Neuronal stem cell (in vitro differentiated cells): Measurements from ENCODE around the gene FLRT1.

Source experiments
- DNase-seq: peaks from one replicate; pipeline ENCODE4 v3.0.0-alpha.2; 2013; ENCODE audit warnings: low spot score
- H2AFZ ChIP-seq: one replicate; pipeline ENCODE4 v1.6.1; 2013; ENCODE audit warnings: mild to moderate bottlenecking, low read length, inconsistent platforms
- H2AK5ac ChIP-seq: 2 replicates; pipeline ENCODE4 v1.6.1; 2013; ENCODE audit warnings: low read depth, mild to moderate bottlenecking, inconsistent platforms, low read length, moderate library complexity, mixed read lengths
- H2BK120ac ChIP-seq: 2 replicates; pipeline ENCODE4 v1.6.1; 2013; ENCODE audit warnings: low read depth, mild to moderate bottlenecking, inconsistent platforms, low read length, moderate library complexity, mixed read lengths
- H2BK12ac ChIP-seq: one replicate; pipeline ENCODE4 v1.6.1; 2013; ENCODE audit warnings: low read length, inconsistent platforms
- H2BK15ac ChIP-seq: 2 replicates; pipeline ENCODE4 v1.6.1; 2013; ENCODE audit warnings: mild to moderate bottlenecking, low read length, inconsistent platforms, mixed read lengths
- H2BK5ac ChIP-seq: one replicate; pipeline ENCODE4 v1.6.1; 2013; ENCODE audit warnings: inconsistent platforms, mild to moderate bottlenecking, low read length, moderate library complexity
- H3K14ac ChIP-seq: one replicate; pipeline ENCODE4 v1.6.1; 2013; ENCODE audit warnings: low read length, inconsistent platforms
- H3K18ac ChIP-seq: 2 replicates; pipeline ENCODE4 v1.6.1; 2013; ENCODE audit warnings: low read length, inconsistent platforms
- H3K23ac ChIP-seq: 2 replicates; pipeline ENCODE4 v1.6.1; 2013; ENCODE audit warnings: low read depth, mild to moderate bottlenecking, mixed read lengths, low read length, inconsistent platforms; ENCODE audit not compliant: poor library complexity
- H3K27ac ChIP-seq: replicated peaks from 3 replicates; pipeline ENCODE4 v1.5.1; 2013; ENCODE audit warnings: low read length, inconsistent platforms
- H3K27me3 ChIP-seq, 3 experiments: 2 replicates each; pipeline ENCODE4 v1.6.1; 2013; ENCODE audit warnings: low read length in 3 of 3, mild to moderate bottlenecking in 2 of 3, inconsistent platforms in 1 of 3, low read depth in 1 of 3, mixed read lengths in 1 of 3, moderate library complexity in 1 of 3; ENCODE audit not compliant: control insufficient read depth in 3 of 3, insufficient read depth in 3 of 3
- H3K36me3 ChIP-seq, 2 donors: replicated peaks in 1 of 2; 2 replicates each; pipeline ENCODE4 v1.6.1; 2013; ENCODE audit warnings: low read length in 2 of 2; ENCODE audit not compliant: control insufficient read depth in 2 of 2, insufficient read depth in 2 of 2
- H3K4ac ChIP-seq: 2 replicates; pipeline ENCODE4 v1.6.1; 2013; ENCODE audit warnings: inconsistent platforms, mild to moderate bottlenecking, low read length, moderate library complexity
- H3K4me1 ChIP-seq, 2 donors: 1 replicate in 1 of 2; 2 replicates in 1 of 2; pipeline ENCODE4 v1.6.1; 2013; ENCODE audit warnings: low read length in 2 of 2, low read depth in 1 of 2; ENCODE audit not compliant: control insufficient read depth in 2 of 2, insufficient read depth in 1 of 2
- H3K4me2 ChIP-seq: one replicate; pipeline ENCODE4 v1.6.1; 2013; ENCODE audit warnings: mild to moderate bottlenecking, low read length, inconsistent platforms; ENCODE audit not compliant: insufficient read depth, poor library complexity, severe bottlenecking
- H3K4me3 ChIP-seq, 2 donors: 2 replicates each; pipeline ENCODE4 v1.5.1; 2013; ENCODE audit warnings: low read length in 2 of 2, mild to moderate bottlenecking in 2 of 2, inconsistent platforms in 1 of 2, moderate library complexity in 1 of 2
- H3K79me1 ChIP-seq: one replicate; pipeline ENCODE4 v1.6.1; 2013; ENCODE audit warnings: low read depth, mild to moderate bottlenecking, inconsistent platforms, low read length, moderate library complexity
- H3K9ac ChIP-seq: one replicate; pipeline ENCODE4 v1.6.1; 2013; ENCODE audit warnings: mild to moderate bottlenecking, low read depth, low read length, inconsistent platforms; ENCODE audit not compliant: poor library complexity
- H3K9me3 ChIP-seq, 2 donors: replicated peaks in 1 of 2; 2 replicates each; pipeline versions ENCODE3 to v1.6.1; 2013; ENCODE audit warnings: low read length in 2 of 2, mild to moderate bottlenecking in 2 of 2, inconsistent platforms in 1 of 2, low read depth in 1 of 2, mixed read lengths in 1 of 2, moderate library complexity in 1 of 2; ENCODE audit not compliant: control insufficient read depth in 2 of 2, insufficient read depth in 1 of 2
- H4K8ac ChIP-seq: one replicate; pipeline ENCODE4 v1.6.1; 2013; ENCODE audit warnings: low read depth, mild to moderate bottlenecking, inconsistent platforms, low read length, moderate library complexity
- H4K91ac ChIP-seq: one replicate; pipeline ENCODE4 v1.6.1; 2013; ENCODE audit warnings: low read length, low read depth, mild to moderate bottlenecking, inconsistent platforms; ENCODE audit not compliant: poor library complexity
- WGBS, 2 donors: extraction: QIAGEN DNeasy Blood & Tissue Kit; methylation state at CpG; one replicate each; pipeline ENCODE4 v1.1.7; 2013; ENCODE audit warnings: missing lambda C conversion rate in 2 of 2, mixed read lengths in 1 of 2; ENCODE audit not compliant: insufficient read length in 2 of 2, insufficient replicate concordance in 1 of 2; ENCODE audit errors: extremely low coverage in 2 of 2; 5-methylcytosine and 5-hydroxymethylcytosine counted together

The FLRT1 gene

DNA sequence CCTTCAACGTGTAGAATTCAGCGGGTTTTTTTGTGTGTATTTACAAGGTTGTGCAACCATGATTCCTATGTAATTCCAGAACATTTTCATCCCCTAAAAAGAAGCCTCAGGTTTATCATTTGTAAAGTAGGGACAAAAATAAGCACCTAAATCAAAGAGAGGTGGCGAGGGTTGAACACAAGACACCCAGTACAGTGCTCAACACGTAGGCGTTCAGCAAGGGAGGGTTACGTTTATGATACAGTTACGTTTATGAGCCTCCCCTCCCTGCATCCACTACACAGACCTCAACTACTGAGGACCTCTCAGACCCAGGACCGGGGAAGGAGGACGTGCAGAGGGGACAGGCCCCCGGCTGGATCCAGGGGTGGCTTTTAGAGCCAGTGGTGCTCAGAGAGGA is 44.7 kb downstream of the FLRT1 start:
- no peak overlapping the region for H4K8ac ChIP-seq
- H3K27me3 ChIP-seq: peaks cover 0 to 2% (median 0%) of the 10 kb centered on the region in 3 experiments
- no peak overlapping the region for H2BK15ac ChIP-seq

GRCh38 chr11:64081745-64082442 is 46.2 kb downstream of the FLRT1 start:
- peak overlapping the region; percentile 51 for H2BK120ac ChIP-seq
- H4K8ac ChIP-seq: no peak overlapping the region
- no peak overlapping the region for H2AFZ ChIP-seq
- no CpG with 5 or more reads among the region's 27 CpGs for WGBS, 2 donors
- H4K91ac ChIP-seq: no peak overlapping the region
- H3K23ac ChIP-seq: peak overlapping the region; percentile 75
- peak overlapping the region; percentile 75 for H2BK15ac ChIP-seq
- H3K27ac ChIP-seq: no peak overlapping the region
- H3K4me1 ChIP-seq: peaks cover 17% of the 10 kb centered on the region in 2 donors
- H3K79me1 ChIP-seq: no peaks in the 10 kb centered on the region
- peaks cover 0 to 2% (median 0%) of the 10 kb centered on the region in 3 experiments for H3K27me3 ChIP-seq
- H3K4me2 ChIP-seq: no peak overlapping the region
- H3K14ac ChIP-seq: no peak overlapping the region
- H2BK5ac ChIP-seq: no peak overlapping the region
- H3K4me3 ChIP-seq: no peak overlapping the region
- DNase-seq: no peak
- H3K9ac ChIP-seq: peak overlapping the region; percentile 67
- peak overlapping the region; percentile 11 for H3K18ac ChIP-seq
- no peaks in the 10 kb centered on the region for H3K9me3 ChIP-seq
- no peak overlapping the region for H3K4ac ChIP-seq
- no peaks in the 10 kb centered on the region for H3K36me3 ChIP-seq
- peak overlapping the region; percentile 71 for H2AK5ac ChIP-seq
- peak overlapping the region; percentile 2 for H2BK12ac ChIP-seq

More for the DNA sequence above, 44.7 kb downstream of the FLRT1 start:
- no peaks in the 10 kb centered on the region for H3K36me3 ChIP-seq
- DNase-seq: no peak
- no peak overlapping the region for H3K27ac ChIP-seq
- WGBS, 2 donors: no CpG with 5 or more reads among the region's 10 CpGs
- H3K9ac ChIP-seq: no peak overlapping the region
- no peak overlapping the region for H2AFZ ChIP-seq
- peaks cover 8 to 15% of the 10 kb centered on the region in 2 donors for H3K4me1 ChIP-seq
- no peak overlapping the region for H3K18ac ChIP-seq
- no peaks in the 10 kb centered on the region for H3K9me3 ChIP-seq
- no peak overlapping the region for H3K4me3 ChIP-seq
- H2AK5ac ChIP-seq: no peak overlapping the region
- H2BK120ac ChIP-seq: no peak overlapping the region
- H3K4ac ChIP-seq: no peak overlapping the region
- no peaks in the 10 kb centered on the region for H3K79me1 ChIP-seq
- no peak overlapping the region for H3K23ac ChIP-seq
- H2BK12ac ChIP-seq: no peak overlapping the region
- no peak overlapping the region for H3K14ac ChIP-seq
- H4K91ac ChIP-seq: no peak overlapping the region
- H2BK5ac ChIP-seq: no peak overlapping the region
- no peak overlapping the region for H3K4me2 ChIP-seq

DNA sequence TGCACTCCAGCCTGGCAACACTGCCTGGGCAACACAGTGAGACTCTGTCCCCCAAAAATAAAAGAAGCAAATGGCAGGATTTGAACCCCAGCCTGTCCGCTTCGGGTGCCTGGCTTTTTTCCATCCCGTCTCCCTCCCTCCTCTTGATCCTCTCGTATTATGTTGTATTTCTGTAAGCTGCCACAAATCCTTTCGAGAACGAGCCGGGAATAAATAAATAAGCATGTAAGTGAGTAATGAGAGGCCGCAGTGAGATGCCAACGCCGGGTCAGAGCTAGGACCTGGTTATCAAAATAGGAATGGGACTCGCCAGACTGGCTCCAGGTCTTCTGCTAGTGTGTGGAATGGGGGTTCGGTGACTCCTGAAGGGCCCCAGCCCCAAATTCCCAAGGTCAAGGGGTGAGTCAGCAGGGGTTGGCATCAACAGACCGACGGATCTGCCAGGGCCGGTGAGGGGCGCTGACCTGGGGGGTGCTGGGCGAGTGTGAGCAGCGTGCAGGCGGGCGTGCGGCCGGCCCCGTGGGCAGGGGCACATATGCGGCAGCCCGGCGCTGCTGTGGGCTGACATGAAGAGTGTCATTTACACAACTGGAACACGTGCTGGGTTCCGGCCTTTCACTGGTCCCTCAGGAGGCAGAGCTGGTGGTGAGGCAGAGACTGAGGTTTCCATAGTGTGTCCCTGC is 47.8 kb downstream of the FLRT1 start:
- Histone ChIP-seq H2BK120ac (no peak overlapping the region), H3K4me1 (peaks cover 10 to 11% of the 10 kb centered on the region in 2 donors), H3K23ac (peak overlapping the region; percentile 25), H2BK12ac (no peak overlapping the region), H3K9ac (peak overlapping the region; percentile 83), H3K4me3 (no peak overlapping the region), H2AFZ (no peak overlapping the region), H3K14ac (peak overlapping the region; percentile 87), H3K4ac (no peak overlapping the region), H3K18ac (peak overlapping the region; percentile 88), H3K9me3 (no peaks in the 10 kb centered on the region), H2BK15ac (peak overlapping the region; percentile 15), H3K4me2 (no peak overlapping the region), H2AK5ac (peak overlapping the region; percentile 92), H2BK5ac (peak overlapping the region; percentile 80), H3K36me3 (no peaks in the 10 kb centered on the region), H4K8ac (no peak overlapping the region), H3K79me1 (no peaks in the 10 kb centered on the region), H4K91ac (no peak overlapping the region), H3K27me3 (peaks cover 0 to 8% (median 2%) of the 10 kb centered on the region in 3 experiments), H3K27ac (no peak overlapping the region)
- no peak for DNase-seq
- WGBS, 2 donors: no CpG with 5 or more reads among the region's 28 CpGs
